Activated CD8-positive, alpha-beta memory T cell treated with anti-CD3 and anti-CD28 coated beads for 4 hours (primary cell): Measurements from ENCODE around the gene KIF21A.
"Not testable (repeated sequence)": the region's sequence is repeated elsewhere in the genome, so short reads cannot be mapped to it uniquely, and the experiment has no call there.

ENCODE experiments used
- DNase-seq, 2 donors: peaks; one replicate each; pipeline ENCODE4 v3.0.0-alpha.2; 2020; ENCODE audit warnings: low read depth in 2 of 2

KIF21A gene

DNA sequence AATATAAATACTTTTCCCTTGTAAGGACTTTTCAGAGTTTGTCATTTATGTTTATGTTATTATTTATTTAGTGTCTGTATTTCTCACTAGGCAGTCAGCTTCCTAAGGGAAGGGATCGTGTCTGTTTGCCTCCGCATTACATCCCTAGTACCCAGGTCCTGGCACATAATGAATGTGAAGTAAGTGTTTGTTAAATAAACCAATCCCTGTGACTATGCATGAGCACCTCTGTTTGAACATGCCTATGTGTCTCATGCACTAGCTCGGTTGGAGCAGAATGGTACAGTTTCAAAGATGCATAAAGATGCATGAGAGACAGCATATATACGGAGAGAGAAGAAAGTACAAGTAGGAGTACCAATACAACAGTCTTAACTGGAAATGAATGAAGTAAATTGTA, 99.3 kb downstream of the KIF21A start:
- no peak for DNase-seq

DNA sequence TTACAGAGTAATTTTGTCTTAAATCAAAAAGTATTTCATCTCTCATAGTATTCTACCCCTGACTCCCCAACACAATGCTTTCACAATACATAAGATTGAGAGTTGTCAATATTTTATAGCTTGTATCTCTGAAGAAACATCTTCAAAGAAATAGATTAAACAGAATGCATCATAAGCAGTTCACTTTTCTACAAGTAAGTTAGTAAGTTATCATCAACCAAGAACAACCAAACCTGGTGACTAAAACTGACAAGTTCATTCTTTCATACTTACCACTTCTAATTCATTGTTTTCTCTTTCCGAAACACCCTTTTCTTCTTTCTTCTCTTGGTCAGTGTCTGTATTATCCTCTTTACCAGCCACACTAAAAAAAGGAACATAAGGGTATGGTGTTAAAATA, 101.2 kb downstream of the KIF21A start:
- DNase-seq, result no peak

DNA sequence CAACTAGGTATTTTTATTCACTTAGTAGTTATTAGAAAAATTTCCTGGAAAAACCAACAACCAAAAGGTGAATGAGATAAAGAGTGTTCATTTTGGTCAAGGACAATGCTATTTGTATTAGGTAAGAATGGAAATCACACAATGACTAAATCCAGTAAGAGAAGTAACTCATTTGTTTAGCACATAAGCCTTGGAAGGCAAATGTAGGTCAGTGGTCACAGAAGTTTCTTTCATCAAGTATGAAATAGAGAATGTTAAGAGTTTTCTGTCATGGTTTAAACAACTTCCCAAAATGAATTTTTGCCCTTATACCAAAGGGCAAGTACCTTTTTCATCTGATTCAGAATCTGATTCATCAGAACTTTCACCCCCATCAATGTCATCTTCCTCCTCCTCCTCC, 101.7 kb downstream of the KIF21A start:
- DNase-seq, result no peak

DNA sequence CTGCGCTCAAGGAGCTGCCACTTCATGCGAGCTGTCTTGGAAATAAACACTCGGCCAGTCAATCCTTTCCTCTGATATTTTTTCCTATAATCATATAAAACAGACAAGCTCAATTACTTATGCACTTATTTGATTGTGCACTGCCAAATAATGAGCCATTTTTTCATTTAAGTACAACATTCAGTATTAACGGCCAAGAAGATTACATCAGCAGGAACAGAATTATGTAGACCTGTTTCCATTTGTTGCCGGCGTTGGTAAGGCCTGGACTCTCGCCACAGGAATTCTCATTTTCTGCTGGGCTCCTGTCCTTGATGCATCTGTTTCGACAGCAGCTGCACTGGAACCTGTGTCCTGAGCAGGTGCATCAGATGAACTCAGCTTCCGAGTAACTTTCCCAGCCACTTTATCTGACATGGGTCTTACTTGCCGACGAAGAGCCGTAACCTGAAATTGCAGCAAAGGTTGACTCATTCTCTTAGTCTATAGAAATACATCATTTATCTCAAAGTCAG, 110.2 kb downstream of the KIF21A start:
- DNase-seq, result no peak

DNA sequence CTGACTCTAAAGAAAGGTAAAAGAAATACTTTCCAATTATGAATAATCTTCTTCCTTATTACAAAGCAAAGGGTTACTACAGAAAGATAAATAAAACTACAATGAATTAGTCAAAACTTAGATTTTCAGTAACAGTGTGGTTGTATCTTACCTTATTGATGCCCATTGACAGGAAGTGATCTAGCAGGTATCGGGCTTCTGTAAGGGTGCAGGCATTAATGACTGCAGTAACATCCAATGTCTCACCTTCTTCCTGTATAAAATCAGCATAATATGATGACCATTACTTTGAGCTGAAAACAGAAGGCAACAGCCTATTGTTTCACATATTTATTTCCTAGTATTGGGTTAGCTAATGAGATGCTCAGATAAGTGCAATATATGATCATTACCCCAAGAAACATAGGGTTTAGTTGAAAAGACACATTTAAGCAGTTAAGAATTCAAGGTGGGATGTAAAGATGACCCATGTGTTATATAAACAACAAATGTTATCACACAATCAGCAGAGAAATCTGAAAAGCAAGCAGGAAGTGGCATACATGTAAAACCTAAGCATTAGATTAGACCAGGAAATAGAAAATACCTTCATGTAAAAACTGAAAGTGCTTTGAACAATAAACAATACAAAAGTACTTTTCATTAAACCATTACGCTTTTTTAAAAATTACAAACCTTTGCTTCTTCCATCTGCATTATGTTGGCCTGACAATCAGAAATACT, 111.2 kb downstream of the KIF21A start:
- no peak for DNase-seq

DNA sequence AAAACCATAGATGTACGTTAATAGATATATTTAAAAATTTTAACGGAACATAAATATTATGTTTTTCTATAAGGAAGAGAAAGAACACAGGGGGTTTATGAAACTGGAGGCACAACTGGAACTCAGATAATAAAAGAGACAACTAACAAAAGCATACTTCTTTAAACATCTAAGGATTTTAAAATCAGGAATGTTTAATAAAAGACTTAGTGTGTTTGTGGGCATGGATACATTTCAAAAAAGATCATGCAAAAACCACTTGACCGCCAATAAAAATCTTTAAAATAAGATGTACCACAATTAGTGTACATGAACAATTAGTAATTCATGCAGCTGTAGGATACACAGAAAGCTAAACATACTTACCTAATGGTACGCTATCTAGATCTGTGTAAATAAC, 113.0 kb downstream of the KIF21A start:
- no peak for DNase-seq

DNA sequence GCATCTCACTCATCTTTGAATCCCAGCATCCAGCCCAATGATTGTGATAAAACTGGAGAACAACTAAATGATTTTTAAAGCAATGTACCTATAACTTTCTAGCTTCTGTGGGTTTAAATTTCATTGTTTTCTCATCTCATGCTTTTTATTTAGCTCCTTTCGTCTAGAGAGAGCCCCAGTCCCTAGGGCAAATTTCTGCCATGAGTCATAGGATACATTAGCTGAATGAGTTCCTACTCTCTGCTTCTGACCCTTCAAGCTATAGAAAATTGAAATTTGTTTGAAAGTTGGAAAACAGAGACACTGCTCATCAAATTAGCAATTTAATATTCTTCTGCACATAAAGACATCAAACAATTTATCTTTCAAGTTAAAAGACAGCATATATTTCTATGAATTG, 113.9 kb downstream of the KIF21A start:
- DNase-seq, result no peak

DNA sequence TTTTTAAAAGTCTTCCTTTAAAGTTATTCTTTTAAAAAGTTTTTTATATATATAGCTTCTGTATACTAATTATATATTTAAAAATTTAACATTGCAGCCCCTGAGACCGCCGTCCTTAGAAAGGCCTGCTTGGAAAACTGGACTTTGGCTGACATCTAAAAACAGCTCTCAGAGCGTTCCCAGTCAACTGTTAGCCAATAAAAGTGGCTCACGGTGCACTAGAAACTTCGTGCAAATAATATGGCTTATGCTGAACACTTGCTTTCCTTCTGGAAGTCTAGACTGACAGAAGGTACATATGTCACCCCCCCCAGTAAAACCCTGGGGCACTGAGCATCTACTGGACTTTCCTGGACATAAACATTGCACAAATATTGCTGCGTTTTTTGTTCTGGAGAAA, 115.0 kb downstream of the KIF21A start:
- DNase-seq, result no peak

DNA sequence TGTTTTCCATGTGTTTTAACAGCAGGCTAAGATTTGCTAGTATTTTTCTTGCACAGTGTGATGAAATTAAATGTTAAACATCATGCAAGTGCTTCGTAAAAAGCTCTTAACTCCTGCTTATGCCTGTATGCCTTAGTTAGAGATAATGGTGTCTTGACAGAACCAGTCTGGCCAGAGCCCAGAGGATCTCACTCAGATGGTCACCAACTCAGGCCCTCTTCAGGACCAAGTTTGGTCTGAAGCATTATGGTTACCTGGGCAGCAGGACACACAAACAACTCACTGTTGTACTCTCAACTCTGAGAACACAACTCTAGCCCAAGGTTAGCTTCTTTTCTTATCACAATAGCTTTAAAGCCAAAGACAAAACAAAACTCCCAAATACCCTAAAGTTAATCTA, 115.4 kb downstream of the KIF21A start:
- DNase-seq, result no peak

DNA sequence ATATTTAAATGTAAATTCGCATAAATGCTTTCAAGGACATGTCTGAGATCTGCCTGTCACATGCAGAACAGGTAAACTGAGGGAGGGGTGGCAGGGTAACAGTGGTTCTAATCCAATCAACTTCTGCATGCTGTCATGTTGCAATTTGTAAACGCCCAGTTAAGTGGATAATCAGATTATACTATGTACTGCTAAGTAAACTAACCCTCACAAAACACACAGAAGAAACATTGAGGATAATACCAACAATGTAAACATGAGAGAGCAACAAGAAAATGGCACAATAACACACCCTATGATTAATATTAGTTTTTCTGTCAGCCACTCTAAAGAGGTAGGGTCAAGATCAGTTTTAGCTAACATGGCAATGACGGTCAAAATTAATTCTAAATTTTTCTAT, 123.7 kb downstream of the KIF21A start:
- DNase-seq, result no peak

DNA sequence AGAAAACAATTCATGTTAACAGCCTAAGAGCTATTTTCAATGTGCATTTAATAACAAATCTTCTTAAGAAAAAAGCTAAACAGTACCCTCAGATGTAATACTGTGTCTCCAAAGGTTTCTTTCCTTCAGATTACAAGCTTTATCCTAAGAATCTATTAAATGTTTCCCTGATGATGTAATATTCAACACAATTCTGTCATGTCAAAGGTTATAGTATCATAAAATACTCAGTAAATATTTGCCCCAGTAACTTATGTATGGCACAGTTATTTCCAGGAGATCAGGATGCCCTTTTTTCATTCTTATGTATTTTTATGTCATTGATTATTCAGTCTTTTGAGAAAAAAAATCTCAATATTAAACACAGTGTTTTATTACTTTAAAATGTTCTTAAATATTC, 128.4 kb downstream of the KIF21A start:
- no peak for DNase-seq

DNA sequence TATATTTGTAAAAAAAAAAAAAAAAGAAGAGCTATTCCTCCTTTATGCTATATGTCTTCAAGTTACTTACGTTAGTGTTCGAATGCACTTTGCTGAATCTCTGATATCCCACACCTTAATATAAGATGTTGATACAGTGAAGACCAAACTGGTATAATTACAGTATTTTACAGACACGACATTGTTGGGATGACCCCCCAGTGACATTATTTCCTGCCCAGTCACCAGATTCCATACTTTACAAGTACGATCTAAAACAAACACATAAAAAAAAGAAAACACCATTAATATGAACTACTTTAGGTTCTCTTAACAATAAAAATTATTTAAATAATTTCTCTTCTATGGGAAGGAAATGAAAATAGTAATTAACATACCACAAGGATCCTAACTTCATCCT, 133.4 kb downstream of the KIF21A start:
- no peak for DNase-seq

DNA sequence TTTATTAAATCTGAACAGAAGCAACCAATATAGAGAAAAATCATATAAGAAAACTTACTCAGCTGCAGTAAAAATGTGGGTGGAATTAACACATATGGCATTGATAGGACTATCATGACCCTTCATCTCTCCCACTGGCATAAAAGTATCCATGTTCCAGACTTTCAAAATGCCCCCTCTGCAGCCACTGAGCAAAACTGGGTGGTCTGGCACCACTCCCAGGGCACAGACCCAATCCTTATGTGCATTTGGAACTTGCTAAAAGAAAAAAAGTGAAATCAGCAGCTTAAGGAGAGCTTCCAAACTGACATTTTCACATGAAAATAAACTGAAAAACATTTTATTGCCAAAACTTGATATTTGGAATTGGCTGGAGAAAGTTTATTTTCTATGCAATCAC, 141.5 kb downstream of the KIF21A start:
- no peak for DNase-seq

DNA sequence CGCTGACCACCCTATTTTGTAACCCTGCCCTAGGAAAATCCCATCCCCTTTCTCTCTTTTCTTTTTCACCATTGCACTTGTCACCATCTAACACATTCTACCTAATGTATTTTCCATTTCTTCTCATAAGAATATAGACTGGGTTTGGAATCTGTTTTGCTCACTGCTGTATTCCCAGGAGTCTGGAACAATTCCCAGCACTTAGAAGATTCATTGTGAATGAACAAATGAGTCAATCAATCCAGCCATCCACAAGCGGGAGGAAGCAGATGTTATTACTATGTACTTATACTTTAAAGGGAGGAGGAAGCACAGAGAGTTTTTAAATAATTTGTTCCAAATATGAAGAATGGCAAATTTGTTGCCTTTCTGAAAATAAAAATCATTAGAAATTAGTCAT, 142.1 kb downstream of the KIF21A start:
- no peak for DNase-seq

DNA sequence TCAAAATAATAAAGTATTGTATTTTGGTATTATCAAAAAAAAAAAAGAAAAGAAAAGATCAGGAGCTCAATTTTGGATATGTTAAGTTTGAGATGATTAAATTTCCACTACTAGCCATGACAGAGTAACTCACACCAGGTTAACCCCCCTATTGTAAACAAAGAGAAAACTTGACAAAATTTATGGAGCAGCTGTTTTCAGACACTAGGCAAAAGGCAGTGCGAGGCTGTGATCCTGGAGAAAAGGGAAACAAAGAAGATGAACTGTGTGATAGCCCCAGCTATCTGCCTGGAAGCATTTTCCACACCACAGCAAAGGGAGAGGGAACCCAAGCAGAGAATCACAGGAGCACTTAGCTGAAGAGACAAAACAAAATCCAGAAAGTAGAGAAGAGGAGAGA, 145.0 kb downstream of the KIF21A start:
- no peak for DNase-seq

DNA sequence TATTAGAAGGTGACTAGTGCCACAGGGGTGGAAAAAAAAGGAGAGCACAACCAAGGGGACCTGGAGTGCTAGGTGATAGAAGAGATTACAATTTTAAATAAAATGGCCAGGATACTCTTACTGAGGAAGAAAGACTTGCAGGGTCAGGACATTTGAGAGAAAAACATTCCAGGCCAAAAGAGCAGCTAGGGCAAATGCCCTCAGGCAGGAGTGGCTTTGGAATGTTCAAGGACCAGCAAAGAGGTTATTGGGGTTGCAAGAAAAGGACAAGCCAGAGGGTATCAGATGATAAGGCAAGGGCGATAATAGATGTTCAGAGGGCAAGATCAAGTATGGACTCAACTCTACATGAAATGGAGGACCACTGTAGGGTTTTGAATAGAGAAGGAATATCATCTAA, 146.4 kb downstream of the KIF21A start:
- no peak for DNase-seq

DNA sequence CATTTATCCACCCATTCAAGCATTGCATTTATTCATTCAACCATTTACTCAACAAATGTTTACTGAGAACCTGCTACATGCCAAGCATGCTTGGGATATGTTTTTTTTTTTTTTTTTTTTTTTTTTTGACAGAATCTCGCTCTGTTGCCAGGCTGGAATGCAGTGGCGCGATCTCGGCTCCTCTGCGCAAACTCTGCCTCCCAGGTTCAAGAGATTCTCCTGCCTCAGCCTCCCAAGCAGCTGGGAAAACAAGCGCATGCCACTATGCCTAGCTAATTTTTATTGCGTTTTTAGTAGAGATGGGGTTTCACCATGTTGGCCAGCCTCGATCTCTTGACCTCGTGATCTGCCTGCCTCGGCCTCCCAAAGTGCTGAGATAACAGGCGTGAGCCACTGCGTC, 147.3 kb downstream of the KIF21A start:
- not testable (repeated sequence) for DNase-seq

DNA sequence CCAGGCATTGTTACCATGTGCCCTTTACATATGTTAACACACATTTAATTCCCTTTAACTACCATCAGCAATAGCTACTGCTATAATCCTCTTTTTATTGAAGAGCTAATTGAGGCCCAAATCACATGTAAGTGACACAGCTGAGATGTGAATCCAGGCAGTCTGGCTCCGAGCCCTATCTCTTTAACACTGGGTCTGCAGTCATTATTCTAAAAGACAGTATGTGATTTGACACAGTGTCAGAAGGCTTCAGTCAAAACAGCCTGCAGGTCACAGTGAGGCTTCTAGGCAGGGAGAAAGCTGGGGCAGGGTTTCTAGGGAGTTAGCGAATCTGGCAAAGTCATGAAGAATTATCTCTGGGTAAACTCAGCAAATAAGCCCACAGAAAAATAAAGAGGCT, 148.2 kb downstream of the KIF21A start:
- DNase-seq, result no peak

DNA sequence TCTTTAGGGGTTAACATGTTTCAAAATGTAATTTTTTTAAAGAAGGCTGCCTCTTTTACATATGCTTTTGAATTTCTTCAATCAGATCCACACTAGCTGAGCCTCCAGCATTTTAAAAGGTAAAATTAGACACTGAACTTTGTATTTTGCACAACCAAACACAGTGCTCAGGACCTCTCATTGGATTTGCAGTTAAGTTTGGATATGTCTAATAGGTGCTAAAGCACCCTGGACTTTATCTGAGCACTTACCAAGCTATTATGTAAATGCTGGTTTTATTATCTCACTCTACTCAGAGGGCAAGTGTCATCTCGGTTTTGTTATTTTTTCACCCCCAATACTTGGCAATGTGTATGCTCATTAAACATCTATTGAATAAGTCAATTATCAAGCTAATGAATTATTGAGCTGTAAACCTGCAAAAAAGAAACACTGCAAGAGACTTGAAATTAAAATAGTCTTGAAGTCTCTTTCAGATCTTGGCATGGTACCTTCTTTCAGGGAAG, 150.7 kb downstream of the KIF21A start:
- no peak for DNase-seq

DNA sequence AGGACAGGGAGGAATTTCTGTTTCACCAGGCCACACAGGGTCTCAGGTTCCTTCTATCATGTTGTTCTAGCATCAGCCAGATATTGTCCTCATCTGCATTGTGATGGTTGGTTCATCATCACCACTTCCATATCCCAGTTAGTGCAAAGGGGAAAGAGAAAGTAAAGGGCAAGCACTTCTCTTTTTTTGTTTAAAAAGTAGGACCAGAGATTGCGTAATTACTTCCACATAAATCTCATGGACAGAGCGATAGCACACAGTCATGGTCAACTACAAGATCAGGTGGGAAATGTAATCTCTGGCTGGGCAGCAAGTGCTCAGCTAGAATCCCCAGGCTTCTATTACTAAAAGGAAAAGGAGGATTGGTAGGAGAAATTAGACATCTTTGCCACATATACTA, 155.1 kb downstream of the KIF21A start:
- no peak for DNase-seq

DNA sequence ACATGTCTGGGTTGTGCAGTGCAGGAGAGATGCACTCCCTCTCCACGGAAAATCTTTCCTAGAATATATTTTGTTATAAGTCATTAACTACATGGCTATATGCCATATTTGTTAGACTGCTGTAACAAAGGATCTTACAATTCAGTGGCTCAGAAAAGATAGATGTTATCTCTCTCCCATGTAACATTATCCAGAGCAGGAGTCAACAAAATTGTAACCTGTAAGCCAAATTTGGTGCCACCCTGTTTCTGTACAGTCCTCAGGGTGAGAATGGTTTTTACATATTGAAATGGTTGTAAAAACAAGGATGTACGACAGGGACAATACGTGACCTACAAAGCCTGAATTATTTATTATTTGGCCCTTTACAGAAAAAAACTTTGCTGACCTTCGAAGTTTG, 155.5 kb downstream of the KIF21A start:
- no peak for DNase-seq

DNA sequence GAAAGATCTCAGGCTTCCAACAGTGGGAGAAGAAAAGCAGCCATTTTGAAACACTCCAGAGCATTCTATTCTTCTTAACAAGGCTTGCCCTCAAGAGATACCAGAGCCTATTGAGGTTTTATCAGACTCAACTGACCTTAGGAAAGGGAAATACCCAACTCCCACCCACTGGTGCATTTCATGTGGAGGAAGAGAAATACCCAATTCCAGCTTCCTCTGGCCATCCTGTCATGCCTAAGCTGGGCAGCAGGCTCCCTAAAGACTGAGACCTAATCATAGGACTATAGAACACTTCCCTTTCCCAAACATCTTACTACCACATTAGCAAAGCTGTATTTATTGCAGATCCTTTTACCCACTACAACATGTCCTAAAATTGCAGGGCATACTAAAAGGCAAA, 164.5 kb downstream of the KIF21A start:
- DNase-seq, result no peak

DNA sequence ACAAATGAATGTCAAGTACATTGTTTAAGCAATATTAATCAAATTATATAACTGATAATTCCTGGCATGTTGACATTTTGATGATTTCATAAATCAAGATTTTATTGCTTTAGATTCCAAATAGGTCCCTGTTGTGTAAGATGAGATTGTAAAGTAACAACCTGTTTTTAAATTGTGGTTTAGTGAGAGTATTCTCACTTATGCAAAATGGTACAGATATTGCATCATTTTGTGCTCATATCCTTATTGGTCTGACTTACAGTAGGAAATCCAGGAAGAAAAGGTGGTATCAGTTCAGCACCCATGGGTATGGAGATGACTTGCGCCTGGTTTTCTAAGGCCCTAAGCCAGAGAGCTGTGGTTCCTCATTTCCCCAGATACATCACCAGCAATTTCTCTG, 165.5 kb downstream of the KIF21A start:
- no peak for DNase-seq

DNA sequence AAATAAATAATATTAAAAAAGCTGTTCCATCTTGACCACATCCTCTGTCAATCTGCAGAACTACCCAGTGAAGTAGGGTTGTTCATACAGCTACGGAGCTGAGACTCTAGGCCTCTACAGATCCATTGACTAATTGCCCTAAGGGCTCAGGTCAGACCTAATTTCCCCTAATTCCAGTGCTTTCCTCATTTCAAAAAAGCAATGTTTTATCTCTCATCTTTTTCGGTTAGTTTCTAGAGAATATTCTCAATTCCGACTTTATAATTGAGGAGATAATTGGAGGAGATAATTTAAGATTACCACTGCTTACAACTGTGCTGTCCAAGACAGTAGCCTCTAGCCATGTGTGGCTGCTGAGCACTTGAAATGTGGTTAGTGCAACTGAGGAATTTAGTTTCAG, 167.1 kb downstream of the KIF21A start:
- no peak for DNase-seq
